SH-SY5Y (cell line): ENCODE data around the gene ZBTB21.

Source experiments
- GATA2 ChIP-seq: IDR thresholded peaks from 2 replicates; pipeline ENCODE4 v1.6.1; 2011; ENCODE audit warnings: mild to moderate bottlenecking, low read depth, low read length
- GATA3 ChIP-seq: IDR thresholded peaks from 2 replicates; pipeline ENCODE4 v1.6.1; 2011; ENCODE audit warnings: low read depth, mild to moderate bottlenecking, low read length, moderate library complexity

ZBTB21 gene

DNA sequence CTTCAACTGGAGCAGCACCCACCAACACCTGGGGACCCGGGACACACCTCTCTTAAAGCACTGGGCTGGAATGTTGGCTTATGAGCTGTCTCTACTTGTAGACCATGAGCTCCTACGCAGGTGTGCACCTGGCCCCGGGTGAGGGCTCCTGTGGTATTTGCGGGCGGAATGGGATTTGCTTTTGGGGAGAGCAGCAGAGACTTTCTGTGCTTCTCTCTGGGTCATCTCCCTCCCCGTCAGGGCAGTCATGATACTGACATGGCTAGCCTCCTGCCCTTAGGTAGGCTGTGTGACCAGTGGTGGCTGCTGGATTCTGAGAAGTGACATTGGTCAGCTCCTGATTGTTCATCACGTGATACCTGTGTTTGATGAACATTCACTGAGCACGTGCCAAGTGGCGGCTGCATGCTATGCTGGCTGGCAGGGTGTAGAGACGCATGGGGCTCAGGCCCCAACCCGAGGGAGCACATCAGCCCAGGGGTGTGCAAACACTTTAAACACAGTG, 9.0 kb upstream of the ZBTB21 start:
- TF ChIP-seq GATA3 (no peak), GATA2 (no peak)

GRCh38 chr21:42017022-42017421, 6.9 kb upstream of the ZBTB21 start:
- TF ChIP-seq GATA2 = no peak
- no peak for TF ChIP-seq GATA3

GRCh38 chr21:42016364-42016985, 6.3 kb upstream of the ZBTB21 start:
- TF ChIP-seq GATA3 = no peak
- no peak for TF ChIP-seq GATA2

- TF ChIP-seq GATA3 = no peak
- TF ChIP-seq GATA2 = no peak
Measured at GRCh38 chr21:42013931-42014330, 3.8 kb upstream of the ZBTB21 start.

GRCh38 chr21:42013376-42013775, 3.2 kb upstream of the ZBTB21 start:
- TF ChIP-seq GATA2 = no peak
- TF ChIP-seq GATA3 = no peak

DNA sequence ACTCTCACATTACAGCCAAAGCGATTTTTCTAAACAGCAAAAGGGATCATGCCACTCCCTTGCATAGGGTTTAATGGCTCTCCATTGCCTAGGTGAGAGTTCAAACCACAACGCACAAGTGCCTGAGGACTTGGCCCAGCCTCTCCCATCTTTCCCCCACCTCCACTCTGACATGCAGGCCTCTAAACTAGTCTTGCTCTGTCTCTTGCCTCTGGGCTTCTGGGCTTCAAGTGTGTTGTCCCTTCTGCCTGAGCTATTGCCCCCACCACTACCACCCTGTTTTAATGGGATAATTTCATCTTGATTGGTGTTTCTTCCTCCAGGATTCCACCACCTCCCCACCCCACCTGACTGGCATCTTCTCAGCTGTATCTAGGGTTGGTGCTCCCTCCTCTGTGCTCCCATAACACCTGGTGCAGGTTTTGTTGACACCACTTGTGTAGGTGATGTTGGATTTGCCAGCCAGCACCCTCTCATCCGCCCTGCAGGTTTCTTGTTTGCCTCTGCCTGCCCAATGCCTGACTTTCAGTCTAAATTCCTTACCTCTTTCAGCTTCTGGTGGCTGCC, 2.7 kb upstream of the ZBTB21 start:
- no peak for TF ChIP-seq GATA2
- TF ChIP-seq GATA3 = no peak

- no peak for TF ChIP-seq GATA2
- TF ChIP-seq GATA3 = no peak
Measured at GRCh38 chr21:42012344-42012743, 2.2 kb upstream of the ZBTB21 start.

DNA sequence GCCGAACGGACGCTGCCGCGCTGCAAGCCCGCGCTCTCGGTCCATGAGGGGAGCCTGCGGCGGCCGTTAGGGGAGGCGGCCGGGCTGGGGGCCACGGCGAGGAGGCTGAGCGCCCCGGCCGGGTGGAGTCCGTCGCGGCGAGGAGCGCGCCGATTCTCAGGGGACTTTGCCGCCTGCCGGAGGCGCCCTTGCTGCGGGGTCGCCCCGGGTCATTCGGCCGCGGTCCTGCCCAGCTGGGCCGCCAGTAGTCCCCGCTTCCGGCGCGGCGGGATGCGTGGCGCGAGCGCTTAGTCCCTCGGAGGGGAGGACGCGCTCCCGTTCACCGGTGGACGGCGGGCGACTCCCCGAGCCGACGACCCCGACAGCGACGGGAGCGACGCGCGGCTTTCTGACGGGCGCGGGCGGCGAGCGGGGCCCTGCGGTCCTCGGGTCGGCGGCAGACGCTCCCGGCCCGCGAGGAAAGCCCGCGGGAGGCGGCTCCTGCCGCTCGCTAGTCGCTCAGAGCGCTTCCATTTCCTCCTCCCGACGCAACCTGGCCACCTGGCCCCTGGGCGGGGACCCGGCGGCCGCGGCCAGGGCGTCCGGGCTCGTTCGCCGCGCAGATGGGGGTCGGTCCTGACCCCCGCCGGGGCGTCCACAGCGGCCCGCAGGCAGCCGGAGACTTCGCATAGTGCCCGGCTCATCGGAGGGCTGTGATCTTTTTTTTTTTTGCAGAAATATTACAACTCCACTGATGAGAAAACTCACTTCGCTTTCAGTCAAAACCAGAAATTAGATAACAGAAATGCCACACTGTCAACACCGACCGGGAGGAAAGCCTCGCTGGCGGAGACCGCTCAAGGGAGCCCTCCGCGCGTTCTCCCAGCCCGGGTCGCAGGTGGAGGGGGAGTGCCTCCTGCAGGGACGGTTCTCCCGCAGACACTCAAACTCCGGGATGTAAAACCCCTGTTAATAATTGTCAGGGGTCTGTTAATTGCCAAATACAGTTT, 641 bp upstream of the ZBTB21 start:
- TF ChIP-seq GATA3 = no peak
- no peak for TF ChIP-seq GATA2

DNA sequence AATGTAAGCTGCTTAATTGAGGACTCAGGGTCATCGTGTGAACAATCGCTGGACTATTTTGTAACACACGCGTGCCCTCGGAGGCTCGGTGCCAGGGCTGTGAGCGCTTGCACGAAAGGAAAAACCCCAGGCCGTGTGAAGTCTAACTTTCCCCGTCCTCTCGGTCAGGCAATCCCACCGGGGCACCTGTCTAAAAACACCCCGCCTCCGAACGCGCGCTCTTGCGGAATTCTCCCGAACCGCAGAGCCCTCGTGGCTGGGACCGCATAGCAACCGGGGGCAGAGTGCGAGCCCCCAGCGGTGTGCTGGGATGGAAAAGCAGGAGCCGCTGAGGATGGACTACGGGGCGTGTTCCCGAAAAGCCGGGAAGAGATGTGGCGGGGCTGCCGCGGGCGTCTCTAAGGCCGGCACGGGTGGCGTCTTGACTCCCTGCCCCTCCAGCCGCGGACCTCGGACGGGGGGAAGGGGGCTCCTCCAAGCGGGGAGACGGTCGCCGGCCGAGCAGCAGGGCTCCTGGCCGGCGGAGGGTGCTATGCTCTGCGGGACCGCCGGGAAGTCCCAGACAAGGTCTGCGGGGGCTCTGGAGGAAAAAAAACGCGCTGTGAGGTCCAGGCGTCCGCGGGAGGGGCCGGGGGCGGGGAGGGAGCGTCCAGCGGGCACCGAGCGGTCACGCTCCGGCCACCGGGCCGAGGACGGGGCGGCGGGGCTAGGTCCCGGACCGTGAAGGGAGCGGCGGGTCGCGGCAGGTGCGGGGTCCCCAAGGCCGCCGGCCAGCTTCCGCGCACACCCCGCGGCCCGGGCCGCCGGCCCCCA, 936 bp downstream of the ZBTB21 start:
- no peak for TF ChIP-seq GATA2
- TF ChIP-seq GATA3 = no peak

DNA sequence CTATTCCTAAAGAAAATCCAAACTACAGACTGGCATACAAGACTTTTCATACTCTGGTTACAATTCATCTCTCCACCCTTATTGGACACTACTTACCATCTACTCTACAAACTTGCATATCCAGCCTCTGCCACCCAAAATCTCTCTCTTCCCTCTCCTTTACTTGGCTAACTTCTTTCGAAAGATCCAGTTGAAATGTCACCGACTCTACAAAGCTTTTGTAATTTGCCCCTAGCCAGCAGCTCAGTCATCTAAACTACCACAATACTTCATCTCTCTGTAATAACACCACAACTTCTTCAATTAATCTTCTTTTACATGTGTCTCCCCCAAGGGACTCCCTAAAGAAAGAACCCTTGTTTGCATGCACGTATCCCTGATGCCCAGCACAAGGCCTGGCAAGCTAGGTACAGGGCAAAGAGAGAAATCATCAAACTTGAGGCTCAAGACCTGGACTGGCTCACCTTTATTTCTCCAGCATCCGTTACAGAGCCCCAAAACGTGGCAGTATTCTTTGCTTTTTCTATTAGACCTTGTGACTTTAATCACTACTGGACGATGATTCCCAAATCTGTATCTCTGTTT, 2.7 kb downstream of the ZBTB21 start:
- TF ChIP-seq GATA2 = no peak
- no peak for TF ChIP-seq GATA3

DNA sequence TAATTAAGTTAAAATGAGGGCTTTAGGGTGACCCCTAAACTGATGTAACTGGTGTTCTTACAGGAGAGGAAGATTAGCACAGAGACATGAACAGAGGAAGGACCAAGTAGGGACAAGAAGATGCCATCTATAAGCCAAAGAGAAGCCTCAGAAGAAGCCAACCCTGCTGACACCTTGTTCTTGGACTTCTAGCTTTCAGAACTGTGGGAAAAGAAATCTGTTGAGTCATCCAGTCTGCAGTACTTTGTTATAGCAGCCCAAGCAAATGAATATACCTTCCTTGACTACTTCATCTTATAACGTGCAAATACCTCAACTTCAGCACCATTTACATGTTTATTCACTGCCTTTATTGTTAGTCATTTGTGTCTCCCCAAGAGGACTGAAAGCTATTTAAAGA, 3.4 kb downstream of the ZBTB21 start:
- TF ChIP-seq GATA2 (no peak), GATA3 (no peak)

DNA sequence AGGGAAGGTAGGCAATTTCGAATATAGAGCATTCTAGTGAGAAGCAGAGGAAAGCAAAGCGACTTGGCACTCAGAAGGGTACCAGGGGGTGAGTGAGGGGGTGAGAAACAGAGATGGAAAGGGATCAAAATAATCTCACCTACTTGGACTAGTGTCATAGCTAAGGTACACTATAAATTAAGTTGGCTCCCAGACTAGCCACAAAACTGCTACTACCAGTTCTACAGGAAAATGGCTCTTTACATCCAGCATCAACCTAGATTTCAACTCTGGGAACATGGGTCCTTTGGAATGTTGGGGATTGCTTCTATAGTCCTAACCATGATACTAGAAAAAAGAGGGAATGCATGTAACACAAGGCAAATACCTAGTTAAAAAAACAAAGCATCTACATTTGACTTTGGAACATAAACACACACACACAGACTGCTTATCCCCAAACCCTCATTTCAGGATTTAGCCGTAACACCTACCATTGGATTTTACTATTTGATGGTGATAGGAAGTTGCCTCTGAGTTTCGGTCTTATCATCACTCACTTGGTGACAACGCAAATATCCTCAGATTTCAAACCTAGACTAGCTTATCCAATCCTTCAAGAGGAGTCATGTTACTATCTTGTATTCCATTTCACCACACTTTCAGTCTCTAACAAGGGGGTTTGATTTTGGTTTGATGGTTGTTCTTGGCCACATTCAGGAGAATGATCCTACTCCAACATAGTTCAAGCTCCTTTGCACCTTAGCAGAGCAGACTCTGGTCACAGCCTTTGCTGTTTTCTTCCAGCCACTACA, 5.6 kb downstream of the ZBTB21 start:
- no peak for TF ChIP-seq GATA3
- no peak for TF ChIP-seq GATA2
